B cell (primary cell): ENCODE data around the gene PTPRF. TPM values are rescaled to one million over a fixed set of nuclear protein-coding genes. Genes with fewer than 3 reads are reported as not detected.

Experiments used
- ATAC-seq: fragments of 200-7000 bp; cut with Tn5 transposase; one replicate; pipeline ENCODE4 v1.10.0; 2021; ENCODE audit warnings: low read depth, mild to moderate bottlenecking, moderate number of reproducible peaks, moderate library complexity
- CTCF ChIA-PET: fragments of 350-600 bp; sonication (Branson Sonifier 250); formaldehyde crosslinking; loops from one replicate; lab custom pipeline; 2021; ENCODE audit warnings: antibody characterized with exemption, inconsistent platforms; lab: Charles Lee
- POLR2A ChIA-PET: fragments of 350-600 bp; sonication (Branson Sonifier 250); formaldehyde crosslinking; loops from one replicate; lab custom pipeline; 2021; ENCODE audit warnings: antibody characterized with exemption; lab: Charles Lee
- DNase-seq: peaks from one replicate; pipeline ENCODE4 v3.0.0; 2013
- H2AFZ ChIP-seq: 2 replicates; pipeline ENCODE4 v1.6.1; 2012; ENCODE audit warnings: mild to moderate bottlenecking, low read depth, low read length; ENCODE audit not compliant: insufficient read depth, poor library complexity, severe bottlenecking
- H3K27ac ChIP-seq, 2 donors: 1 replicate in 1 of 2; 2 replicates in 1 of 2; pipeline ENCODE4 v1.5.1; 2012 to 2013; ENCODE audit warnings: low read length in 2 of 2, mild to moderate bottlenecking in 2 of 2, moderate library complexity in 1 of 2
- H3K27me3 ChIP-seq, 4 experiments: fragments of 200-600 bp in 1 of 4; sonication (generic) in 1 of 4; replicated peaks in 1 of 4; 1 replicate in 2 of 4; 2 replicates in 2 of 4; pipeline versions ENCODE4 v1.6.1 to v1.7.0; 2013 to 2016; ENCODE audit warnings: low read length in 3 of 4, mild to moderate bottlenecking in 2 of 4, mixed read lengths in 1 of 4, moderate library complexity in 1 of 4; ENCODE audit not compliant: insufficient read depth in 4 of 4, control insufficient read depth in 3 of 4; ENCODE audit errors: control extremely low read depth in 1 of 4
- H3K36me3 ChIP-seq, 2 experiments: replicated peaks in 1 of 2; 1 replicate in 1 of 2; 2 replicates in 1 of 2; pipeline versions ENCODE4 v1.6.1 to v1.7.1; 2013; ENCODE audit warnings: low read length in 1 of 2; ENCODE audit not compliant: insufficient read depth in 2 of 2, control insufficient read depth in 1 of 2; ENCODE audit errors: control extremely low read depth in 1 of 2, extremely low read depth in 1 of 2
- H3K4me1 ChIP-seq, 2 donors: fragments of 200-600 bp in 1 of 2; sonication (generic) in 1 of 2; 1 replicate in 1 of 2; 2 replicates in 1 of 2; pipeline versions ENCODE4 v1.5.1 to v1.6.1; 2013 to 2017; ENCODE audit warnings: low read length in 2 of 2; ENCODE audit not compliant: control insufficient read depth in 2 of 2, insufficient read depth in 2 of 2
- H3K4me2 ChIP-seq: replicated peaks from 2 replicates; pipeline ENCODE3; 2012; ENCODE audit warnings: mild to moderate bottlenecking, low read depth, low read length; ENCODE audit not compliant: poor library complexity, severe bottlenecking
- H3K4me3 ChIP-seq, 5 experiments: fragments of 200-600 bp in 1 of 5; sonication (generic) in 1 of 5; 1 replicate in 3 of 5; 2 replicates in 2 of 5; pipeline versions ENCODE4 v1.5.1 to v1.7.0; 2011 to 2016; ENCODE audit warnings: low read length in 4 of 5, mild to moderate bottlenecking in 4 of 5, low read depth in 2 of 5, control low read depth in 1 of 5, moderate library complexity in 1 of 5; ENCODE audit not compliant: insufficient read depth in 1 of 5; ENCODE audit errors: control extremely low read depth in 1 of 5, extremely low read depth in 1 of 5
- H3K79me2 ChIP-seq: fragments of 200-600 bp; sonication (generic); one replicate; pipeline ENCODE4 v1.6.0; 2016; ENCODE audit warnings: low read length; ENCODE audit not compliant: control insufficient read depth, insufficient read depth
- H3K9ac ChIP-seq: fragments of 200-600 bp; sonication (generic); 2 replicates; pipeline ENCODE4 v1.6.1; 2017; ENCODE audit warnings: mild to moderate bottlenecking, low read length, moderate library complexity
- H3K9me3 ChIP-seq, 3 donors: one replicate each; pipeline versions ENCODE4 v1.6.1 to v1.7.1; 2013; ENCODE audit warnings: low read length in 2 of 3; ENCODE audit not compliant: control insufficient read depth in 2 of 3, insufficient read depth in 1 of 3; ENCODE audit errors: control extremely low read depth in 1 of 3
- H4K20me1 ChIP-seq: 2 replicates; pipeline ENCODE4 v1.6.0; 2012; ENCODE audit warnings: mild to moderate bottlenecking, low read length; ENCODE audit not compliant: insufficient read depth, control insufficient read depth, poor library complexity, severe bottlenecking
- H3K27ac Mint-ChIP-seq: one replicate; pipeline ENCODE4 v1.8.0; 2021; ENCODE audit warnings: mixed read lengths
- H3K27me3 Mint-ChIP-seq: one replicate; pipeline ENCODE4 v1.8.0; 2021; ENCODE audit warnings: mixed read lengths
- H3K4me1 Mint-ChIP-seq: one replicate; pipeline ENCODE4 v1.8.0; 2021; ENCODE audit warnings: mixed read lengths
- H3K4me3 Mint-ChIP-seq: one replicate; pipeline ENCODE4 v1.8.0; 2021; ENCODE audit warnings: mixed read lengths
- H3K9me3 Mint-ChIP-seq: one replicate; pipeline ENCODE4 v1.8.0; 2022; ENCODE audit warnings: mixed read lengths; ENCODE audit not compliant: insufficient read depth
- CTCF ChIP-seq: fragments of 200-600 bp; IDR thresholded peaks from one replicate; pipeline ENCODE4 v1.8.0; 2022; ENCODE audit warnings: antibody characterized with exemption, mild to moderate bottlenecking
- EZH2 ChIP-seq: IDR thresholded peaks from 2 replicates; pipeline ENCODE4 v1.6.1; 2012; ENCODE audit warnings: borderline replicate concordance, low read depth, mild to moderate bottlenecking, moderate library complexity, low read length; ENCODE audit not compliant: insufficient read depth, poor library complexity, severe bottlenecking
- whole genome bisulfite sequencing: methylation state at CpG from one replicate; pipeline ENCODE4 v1.1.5; 2013; ENCODE audit warnings: missing lambda C conversion rate; ENCODE audit not compliant: insufficient coverage; 5-methylcytosine and 5-hydroxymethylcytosine counted together
- intact Hi-C: fragments of 100-400 bp; cut with micrococcal nuclease; formaldehyde crosslinking; loops from one replicate; pipeline ENCODE4 v1.10.0; 2022
- polyA plus RNA-seq: library from polyadenylated mRNA; depleted of rRNA; stranded (reverse); fragments of >200 nt; gene quantifications from 2 replicates; pipeline ENCODE4 v1.2.3, GENCODE V29; 2012
- total RNA-seq, 2 donors: library from RNA; stranded (reverse); fragments of 120-200 nt in 1 of 2; gene quantifications; 1 replicate in 1 of 2; 2 replicates in 1 of 2; pipeline versions ENCODE4 v1.2.3 to v1.2.4, GENCODE V29; 2013 to 2022

The PTPRF gene
- total and polyA plus RNA-seq, 2 donors (not counting 1 experiment from before 2014, with no cell fraction given), result 0.07 to 0.13 TPM

DNA sequence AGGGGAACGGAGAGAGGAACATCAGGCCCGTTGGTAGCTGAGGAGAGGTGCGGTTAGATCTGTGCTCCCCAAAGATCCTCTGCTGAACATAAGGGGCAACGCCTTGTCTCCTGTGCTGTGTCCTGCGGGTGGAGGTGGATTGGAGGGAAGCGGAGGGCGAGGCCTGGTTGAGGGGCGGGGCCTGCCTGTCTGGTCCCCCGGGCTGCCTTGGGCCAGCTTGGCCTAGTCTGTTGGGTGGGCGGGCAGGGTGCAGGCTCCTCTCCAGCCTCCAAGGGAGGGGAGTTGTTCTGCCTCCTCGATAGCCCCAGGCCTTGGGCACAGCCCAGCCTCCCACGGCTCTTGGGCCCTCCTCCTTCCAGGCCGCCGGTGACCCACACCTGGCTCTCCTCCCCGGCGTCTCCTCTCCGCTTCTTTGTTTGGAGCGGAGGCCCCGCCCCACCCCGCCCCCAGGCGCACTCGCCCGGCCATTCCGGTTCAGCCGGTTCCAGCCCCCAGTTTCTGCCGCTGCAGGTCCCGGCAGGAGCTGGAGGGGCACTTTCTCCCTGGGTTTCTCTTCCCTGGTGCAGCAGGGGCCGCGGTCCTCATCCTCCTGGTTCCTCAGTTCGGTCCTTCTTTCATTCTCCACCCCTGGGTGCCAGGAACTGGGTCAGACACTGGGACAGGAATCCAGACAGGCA is 19.4 kb downstream of the PTPRF start:
- peaks cover 6% of the 10 kb centered on the region for H3K4me1 Mint-ChIP-seq
- no peaks in the 10 kb centered on the region for H3K36me3 ChIP-seq
- H3K9ac ChIP-seq, result no peak overlapping the region
- WGBS, result 16% methylated on average over 25 of the region's 30 CpGs
- ATAC-seq (peak; percentile 49), DNase-seq (no peak)
- H3K4me3 ChIP-seq, result peak overlapping the region in 1 of 5 experiments; percentile 23
- peaks cover 0 to 7% (median 1%) of the 10 kb centered on the region in 4 experiments for H3K27me3 ChIP-seq
- CTCF ChIA-PET, result no interaction called here
- H3K9me3 Mint-ChIP-seq, result no peaks in the 10 kb centered on the region
- TF ChIP-seq CTCF (no peak), EZH2 (no peak)
- peak overlapping the region; percentile 83 for H3K4me3 Mint-ChIP-seq
- POLR2A ChIA-PET, result no interaction called here
- peaks cover 0 to 3% of the 10 kb centered on the region in 2 donors for H3K4me1 ChIP-seq
- H3K27me3 Mint-ChIP-seq, result peaks cover 24% of the 10 kb centered on the region
- intact Hi-C loops, result no loop called here
- peaks cover 0 to 4% (median 0%) of the 10 kb centered on the region in 3 donors for H3K9me3 ChIP-seq
- no peak overlapping the region for H3K27ac ChIP-seq
- no peaks in the 10 kb centered on the region for H4K20me1 ChIP-seq
- H3K27ac Mint-ChIP-seq, result no peak overlapping the region
- peak overlapping the region; percentile 62 for H2AFZ ChIP-seq
- peak overlapping the region; percentile 71 for H3K4me2 ChIP-seq
- no peaks in the 10 kb centered on the region for H3K79me2 ChIP-seq

DNA sequence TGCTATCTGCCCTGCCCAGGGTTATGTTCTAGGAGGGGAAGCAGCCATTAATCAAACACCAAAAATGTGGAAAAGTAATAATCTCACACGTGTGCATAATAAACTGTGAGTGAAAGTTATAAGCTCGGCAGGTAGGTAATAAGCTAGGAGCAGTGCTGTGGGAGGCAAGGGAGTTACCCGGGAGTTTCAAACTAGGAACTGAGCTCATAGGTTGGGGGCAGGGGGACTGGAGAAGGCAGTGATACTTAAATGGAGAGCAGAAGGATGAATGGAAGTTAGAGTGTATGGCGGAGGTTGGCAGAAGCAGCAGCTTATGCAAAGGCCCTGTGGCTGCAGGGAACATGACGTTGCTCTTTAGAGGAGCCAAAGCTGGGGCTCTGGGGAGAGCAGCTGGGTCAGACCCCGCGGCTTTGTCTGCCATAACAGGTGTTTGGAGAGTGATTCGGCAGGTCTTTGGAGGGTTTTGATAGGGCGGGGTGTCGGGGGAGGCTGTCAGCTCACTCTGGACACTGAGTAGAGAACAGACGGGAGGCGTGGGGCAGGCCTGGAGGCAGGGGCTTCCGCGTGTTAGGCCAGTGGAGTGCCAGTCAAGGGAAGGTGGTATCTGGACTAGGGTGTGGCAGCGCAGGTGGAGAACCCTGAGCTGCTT is 20.0 kb downstream of the PTPRF start:
- no peaks in the 10 kb centered on the region for H3K36me3 ChIP-seq
- H3K4me2 ChIP-seq, result peak overlapping the region; percentile 71
- 87% methylated on average over 15 of the region's 15 CpGs for WGBS
- H3K9ac ChIP-seq, result no peak overlapping the region
- H3K27ac ChIP-seq, result no peak overlapping the region
- peaks cover 0 to 3% of the 10 kb centered on the region in 2 donors for H3K4me1 ChIP-seq
- H4K20me1 ChIP-seq, result no peaks in the 10 kb centered on the region
- peaks cover 20% of the 10 kb centered on the region for H3K27me3 Mint-ChIP-seq
- ChIA-PET POLR2A (no interaction called here), CTCF (no interaction called here)
- H2AFZ ChIP-seq, result peak overlapping the region; percentile 62
- TF ChIP-seq CTCF (no peak), EZH2 (no peak)
- no peaks in the 10 kb centered on the region for H3K9me3 Mint-ChIP-seq
- peaks cover 0 to 7% (median 1%) of the 10 kb centered on the region in 4 experiments for H3K27me3 ChIP-seq
- intact Hi-C loops, result no loop called here
- H3K27ac Mint-ChIP-seq, result no peak overlapping the region
- peaks cover 6% of the 10 kb centered on the region for H3K4me1 Mint-ChIP-seq
- DNase-seq (no peak), ATAC-seq (no peak)
- no peaks in the 10 kb centered on the region for H3K79me2 ChIP-seq
- peak overlapping the region; percentile 83 for H3K4me3 Mint-ChIP-seq
- peak overlapping the region in 1 of 5 experiments; percentile 23 for H3K4me3 ChIP-seq
- H3K9me3 ChIP-seq, result peaks cover 0 to 4% (median 0%) of the 10 kb centered on the region in 3 donors
